Transverse colon (tissue), 3 donors: ENCODE data around the gene CNTD1.

Experiments
- POLR2A ChIP-seq: fragments of 450-650 bp; IDR thresholded peaks from one replicate; pipeline ENCODE4 v1.6.1; 2016; ENCODE audit warnings: antibody characterized with exemption, mild to moderate bottlenecking, moderate library complexity
- TF ChIP-seq, protein P1 (sequence below), 5 experiments: fragments of 200-600 bp in 3 of 5; fragments of 450-650 bp in 2 of 5; sonication (generic) in 3 of 5; IDR thresholded peaks; 1 replicate in 2 of 5; 2 replicates in 3 of 5; pipeline ENCODE4 v1.5.1; 2016 to 2017; ENCODE audit warnings: antibody characterized with exemption in 5 of 5, inconsistent platforms in 3 of 5, mild to moderate bottlenecking in 2 of 5, moderate library complexity in 1 of 5

DNA sequence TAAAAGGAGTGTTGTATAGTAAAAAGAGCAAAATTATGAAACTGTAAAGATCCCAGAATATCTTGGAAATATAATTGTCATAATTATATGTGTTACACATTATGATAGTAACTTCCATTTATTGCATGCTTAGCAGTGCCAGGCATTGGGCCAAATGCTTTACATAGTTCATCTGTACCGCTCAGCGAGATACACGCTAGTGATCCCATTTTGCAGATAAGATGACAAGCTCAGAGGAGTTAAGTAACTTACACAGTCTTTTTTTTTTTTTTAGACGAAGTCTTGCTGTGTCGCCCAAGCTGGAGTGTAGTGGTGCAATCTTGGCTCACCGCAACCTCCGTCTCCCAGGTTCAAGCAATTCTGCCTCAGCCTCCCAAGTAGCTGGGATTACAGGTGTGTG lies 47.0 kb upstream of the CNTD1 start:
- TF ChIP-seq, protein P1, sequence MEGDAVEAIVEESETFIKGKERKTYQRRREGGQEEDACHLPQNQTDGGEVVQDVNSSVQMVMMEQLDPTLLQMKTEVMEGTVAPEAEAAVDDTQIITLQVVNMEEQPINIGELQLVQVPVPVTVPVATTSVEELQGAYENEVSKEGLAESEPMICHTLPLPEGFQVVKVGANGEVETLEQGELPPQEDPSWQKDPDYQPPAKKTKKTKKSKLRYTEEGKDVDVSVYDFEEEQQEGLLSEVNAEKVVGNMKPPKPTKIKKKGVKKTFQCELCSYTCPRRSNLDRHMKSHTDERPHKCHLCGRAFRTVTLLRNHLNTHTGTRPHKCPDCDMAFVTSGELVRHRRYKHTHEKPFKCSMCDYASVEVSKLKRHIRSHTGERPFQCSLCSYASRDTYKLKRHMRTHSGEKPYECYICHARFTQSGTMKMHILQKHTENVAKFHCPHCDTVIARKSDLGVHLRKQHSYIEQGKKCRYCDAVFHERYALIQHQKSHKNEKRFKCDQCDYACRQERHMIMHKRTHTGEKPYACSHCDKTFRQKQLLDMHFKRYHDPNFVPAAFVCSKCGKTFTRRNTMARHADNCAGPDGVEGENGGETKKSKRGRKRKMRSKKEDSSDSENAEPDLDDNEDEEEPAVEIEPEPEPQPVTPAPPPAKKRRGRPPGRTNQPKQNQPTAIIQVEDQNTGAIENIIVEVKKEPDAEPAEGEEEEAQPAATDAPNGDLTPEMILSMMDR (IDR thresholded peaks at IDR 0.05): no peak
- TF ChIP-seq POLR2A: no peak
